HEK293 (cell line): ENCODE data around the gene ASCL5.
A peak's percentile ranks its signal among the peaks of the same experiment; 100 is the strongest.

Experiments
- CTCF ChIA-PET: fragments of 350-600 bp; formaldehyde crosslinking; extraction: SDS; loops from one replicate; lab custom pipeline; 2021; ENCODE audit warnings: antibody characterized with exemption; lab: Yijun Ruan, JAX
- POLR2A ChIA-PET: fragments of 300-600 bp; formaldehyde crosslinking; extraction: SDS; loops from one replicate; lab custom pipeline; 2020; ENCODE audit warnings: antibody characterized with exemption, inconsistent platforms; lab: Yijun Ruan, JAX
- H3K27ac ChIP-seq: fragments of 200-500 bp; sonication (Bioruptor generic); 2 replicates; pipeline ENCODE4 v1.5.1; 2014; ENCODE audit warnings: low read depth, low read length, control low read depth, inconsistent platforms; ENCODE audit errors: extremely low read depth
- H3K36me3 ChIP-seq, 2 experiments: fragments of 200-500 bp in 1 of 2; sonication (Bioruptor generic) in 1 of 2; 1 replicate in 1 of 2; 2 replicates in 1 of 2; pipeline ENCODE4 v1.5.1; 2014 to 2017; ENCODE audit warnings: inconsistent platforms in 2 of 2, low read length in 2 of 2; ENCODE audit not compliant: control insufficient read depth in 2 of 2, insufficient read depth in 1 of 2
- H3K4me1 ChIP-seq: fragments of 200-500 bp; sonication (Bioruptor generic); 2 replicates; pipeline ENCODE4 v1.5.1; 2014; ENCODE audit warnings: mild to moderate bottlenecking, low read length, inconsistent platforms; ENCODE audit not compliant: control insufficient read depth, insufficient read depth
- H3K4me3 ChIP-seq: 2 replicates; pipeline ENCODE4 v1.5.1; 2011; ENCODE audit warnings: low read depth, mild to moderate bottlenecking, control low read depth, low read length, moderate library complexity
- H3K9me3 ChIP-seq: fragments of 200-500 bp; sonication (Bioruptor generic); 2 replicates; pipeline ENCODE4 v1.5.1; 2014; ENCODE audit warnings: low read depth, low read length, inconsistent platforms; ENCODE audit not compliant: control insufficient read depth, insufficient read depth
- MYNN ChIP-seq: fragments of 450-650 bp; formaldehyde crosslinking; IDR thresholded peaks from 2 replicates; pipeline ENCODE4 v1.5.1; 2016; ENCODE audit warnings: missing biosample characterization, missing genetic modification characterization, borderline replicate concordance
- OSR2 ChIP-seq: fragments of 450-650 bp; formaldehyde crosslinking; IDR thresholded peaks from 2 replicates; pipeline ENCODE4 v1.5.1; 2016; ENCODE audit warnings: missing biosample characterization, missing genetic modification characterization
- SCRT2 ChIP-seq: fragments of 450-650 bp; formaldehyde crosslinking; IDR thresholded peaks from 2 replicates; pipeline ENCODE4 v1.5.1; 2016; ENCODE audit warnings: missing biosample characterization, missing genetic modification characterization
- ZBTB1 ChIP-seq: fragments of 450-650 bp; formaldehyde crosslinking; IDR thresholded peaks from 2 replicates; pipeline ENCODE4 v1.5.1; 2016; ENCODE audit warnings: missing biosample characterization, missing genetic modification characterization
- ZFP37 ChIP-seq: fragments of 450-650 bp; formaldehyde crosslinking; IDR thresholded peaks from 2 replicates; pipeline ENCODE4 v1.5.1; 2016; ENCODE audit warnings: missing biosample characterization, missing genetic modification characterization
- ZNF133 ChIP-seq: fragments of 450-650 bp; formaldehyde crosslinking; IDR thresholded peaks from 2 replicates; pipeline ENCODE4 v1.5.1; 2016; ENCODE audit warnings: missing biosample characterization, missing genetic modification characterization
- ZNF138 ChIP-seq: fragments of 450-650 bp; formaldehyde crosslinking; IDR thresholded peaks from 2 replicates; pipeline ENCODE4 v1.5.1; 2016; ENCODE audit warnings: missing biosample characterization, missing genetic modification characterization, borderline replicate concordance
- ZNF292 ChIP-seq: fragments of 450-650 bp; formaldehyde crosslinking; IDR thresholded peaks from 2 replicates; pipeline ENCODE4 v1.5.1; 2016; ENCODE audit warnings: low read depth, missing biosample characterization, missing genetic modification characterization, borderline replicate concordance
- ZNF302 ChIP-seq: fragments of 450-650 bp; formaldehyde crosslinking; IDR thresholded peaks from 2 replicates; pipeline ENCODE4 v1.5.1; 2016; ENCODE audit warnings: missing biosample characterization, missing genetic modification characterization, low read depth
- ZNF335 ChIP-seq: fragments of 450-650 bp; formaldehyde crosslinking; conservative IDR thresholded peaks from 2 replicates; pipeline ENCODE4 v1.5.1; 2016; ENCODE audit warnings: missing biosample characterization, missing genetic modification characterization
- ZNF350 ChIP-seq: fragments of 450-650 bp; formaldehyde crosslinking; IDR thresholded peaks from 2 replicates; pipeline ENCODE4 v1.5.0; 2017; ENCODE audit warnings: missing biosample characterization, mild to moderate bottlenecking, missing genetic modification characterization
- ZNF37A ChIP-seq: fragments of 450-650 bp; IDR thresholded peaks from 2 replicates; pipeline ENCODE4 v1.5.1; 2018; ENCODE audit warnings: missing biosample characterization, missing genetic modification characterization
- ZNF521 ChIP-seq: fragments of 450-650 bp; formaldehyde crosslinking; IDR thresholded peaks from 2 replicates; pipeline ENCODE4 v1.5.1; 2017; ENCODE audit warnings: missing biosample characterization, mild to moderate bottlenecking, missing genetic modification characterization
- ZNF701 ChIP-seq: fragments of 450-650 bp; formaldehyde crosslinking; IDR thresholded peaks from 2 replicates; pipeline ENCODE4 v1.5.1; 2016; ENCODE audit warnings: missing biosample characterization, missing genetic modification characterization
- ZNF707 ChIP-seq: fragments of 450-650 bp; formaldehyde crosslinking; IDR thresholded peaks from 2 replicates; pipeline ENCODE4 v1.5.1; 2016; ENCODE audit warnings: missing biosample characterization, missing genetic modification characterization
- ZNF747 ChIP-seq: fragments of 450-650 bp; formaldehyde crosslinking; IDR thresholded peaks from 2 replicates; pipeline ENCODE4 v1.5.1; 2016; ENCODE audit warnings: missing biosample characterization, missing genetic modification characterization
- ZNF776 ChIP-seq: fragments of 450-650 bp; formaldehyde crosslinking; IDR thresholded peaks from 2 replicates; pipeline ENCODE4 v1.5.0; 2017; ENCODE audit warnings: missing biosample characterization, missing genetic modification characterization, borderline replicate concordance
- TF ChIP-seq, protein P1 (sequence below): fragments of 450-650 bp; formaldehyde crosslinking; IDR thresholded peaks from 2 replicates; pipeline ENCODE4 v1.5.1; 2016; ENCODE audit warnings: missing biosample characterization, missing genetic modification characterization
- TF ChIP-seq, protein P2 (sequence below): fragments of 450-650 bp; formaldehyde crosslinking; IDR thresholded peaks from 2 replicates; pipeline ENCODE4 v1.5.1; 2016; ENCODE audit warnings: missing biosample characterization, missing genetic modification characterization
- TF ChIP-seq, protein P3 (sequence below): fragments of 450-650 bp; formaldehyde crosslinking; IDR thresholded peaks from 2 replicates; pipeline ENCODE4 v1.5.1; 2017; ENCODE audit warnings: missing biosample characterization, missing genetic modification characterization
- TF ChIP-seq, protein P4 (sequence below): fragments of 450-650 bp; formaldehyde crosslinking; IDR thresholded peaks from 2 replicates; pipeline ENCODE4 v1.5.1; 2016; ENCODE audit warnings: missing biosample characterization, missing genetic modification characterization
- TF ChIP-seq, protein P5 (sequence below): IDR thresholded peaks from 2 replicates; pipeline ENCODE4 v1.6.1; 2011; ENCODE audit warnings: mild to moderate bottlenecking, low read depth, low read length, borderline replicate concordance

Gene ASCL5

DNA sequence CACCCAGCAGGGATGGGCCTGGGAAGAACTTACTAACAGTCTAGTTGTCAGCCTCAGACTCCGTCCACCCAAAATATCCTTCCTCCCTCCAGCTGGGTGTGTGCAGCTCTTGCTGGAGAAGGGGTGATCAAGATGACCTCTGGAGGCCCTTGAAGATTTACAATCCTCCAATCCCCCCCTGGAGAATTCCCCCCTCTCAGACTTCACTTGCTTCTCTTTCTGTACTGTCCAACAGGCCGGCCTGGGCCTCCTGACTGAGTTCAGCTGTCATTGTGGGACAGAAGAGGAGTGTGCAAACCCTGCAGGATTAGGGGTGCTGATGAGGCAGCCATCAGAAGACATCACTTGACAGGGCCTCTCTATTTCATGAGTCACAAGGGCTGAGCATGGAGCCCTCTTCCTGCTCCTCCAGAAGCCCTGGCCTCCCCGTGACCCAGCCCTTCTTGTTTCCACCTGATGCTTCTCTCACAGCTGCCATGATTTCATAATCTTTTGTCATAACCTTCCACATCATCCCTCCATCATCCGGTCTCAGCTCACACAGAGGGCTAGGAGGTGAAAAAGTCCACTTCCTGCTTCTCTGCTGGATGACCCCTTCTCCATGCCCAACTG, 46.1 kb upstream of the ASCL5 start:
- CTCF ChIA-PET, result interaction anchor here (1.3 to 1.5 kb wide), 2 partner anchors 12 to 50 kb away, joined by 3 to 5 read pairs; no protein-coding TSS in a partner anchor
- H3K36me3 ChIP-seq, result no peaks in the 10 kb centered on the region
- H3K27ac ChIP-seq, result no peak overlapping the region
- H3K9me3 ChIP-seq, result no peaks in the 10 kb centered on the region
- H3K4me1 ChIP-seq, result no peaks in the 10 kb centered on the region
- no peak for TF ChIP-seq ZNF701 (tag by site-specific recombination)
- TF ChIP-seq ZBTB1 (tag by site-specific recombination), result no peak
- TF ChIP-seq SCRT2, result peak; percentile 74
- TF ChIP-seq OSR2 (tag by site-specific recombination), result peak; percentile 49
- POLR2A ChIA-PET, result no interaction called here
- H3K4me3 ChIP-seq, result no peak overlapping the region

DNA sequence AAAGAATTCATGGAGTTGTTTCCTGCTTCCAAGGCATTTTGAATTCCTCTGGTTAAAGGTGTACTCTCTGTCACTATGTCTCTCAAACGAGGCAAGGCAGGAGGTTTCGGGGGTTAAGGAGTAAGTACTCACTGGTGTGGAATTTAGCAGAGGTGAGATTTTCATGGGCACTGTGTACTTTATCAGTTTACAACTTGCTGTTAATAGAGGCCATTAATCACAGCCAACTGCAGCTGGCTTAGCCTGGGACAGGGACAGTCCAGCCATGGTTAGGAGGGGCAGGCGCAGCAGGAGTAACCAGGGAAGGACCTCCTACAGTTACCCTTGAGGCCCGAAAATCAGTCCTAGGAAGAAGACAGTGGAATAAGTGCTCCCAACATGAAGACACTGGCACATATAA, 45.3 kb upstream of the ASCL5 start:
- H3K36me3 ChIP-seq, result no peaks in the 10 kb centered on the region
- POLR2A ChIA-PET, result interaction anchor here (0.6 to 1.9 kb wide), 2 partner anchors 24 to 65 kb away, joined by 6 to 10 read pairs; no protein-coding TSS in a partner anchor
- H3K4me1 ChIP-seq, result no peaks in the 10 kb centered on the region
- H3K27ac ChIP-seq, result no peak overlapping the region
- CTCF ChIA-PET, result interaction anchor here (0.8 to 1.3 kb wide), 2 partner anchors 13 to 22 kb away, joined by 3 read pairs; no protein-coding TSS in a partner anchor
- TF ChIP-seq ZNF302 (tag by site-specific recombination), result no peak
- TF ChIP-seq, protein P1, sequence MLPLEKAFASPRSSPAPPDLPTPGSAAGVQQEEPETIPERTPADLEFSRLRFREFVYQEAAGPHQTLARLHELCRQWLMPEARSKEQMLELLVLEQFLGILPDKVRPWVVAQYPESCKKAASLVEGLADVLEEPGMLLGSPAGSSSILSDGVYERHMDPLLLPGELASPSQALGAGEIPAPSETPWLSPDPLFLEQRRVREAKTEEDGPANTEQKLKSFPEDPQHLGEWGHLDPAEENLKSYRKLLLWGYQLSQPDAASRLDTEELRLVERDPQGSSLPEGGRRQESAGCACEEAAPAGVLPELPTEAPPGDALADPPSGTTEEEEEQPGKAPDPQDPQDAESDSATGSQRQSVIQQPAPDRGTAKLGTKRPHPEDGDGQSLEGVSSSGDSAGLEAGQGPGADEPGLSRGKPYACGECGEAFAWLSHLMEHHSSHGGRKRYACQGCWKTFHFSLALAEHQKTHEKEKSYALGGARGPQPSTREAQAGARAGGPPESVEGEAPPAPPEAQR, result no peak
- TF ChIP-seq, protein P2, sequence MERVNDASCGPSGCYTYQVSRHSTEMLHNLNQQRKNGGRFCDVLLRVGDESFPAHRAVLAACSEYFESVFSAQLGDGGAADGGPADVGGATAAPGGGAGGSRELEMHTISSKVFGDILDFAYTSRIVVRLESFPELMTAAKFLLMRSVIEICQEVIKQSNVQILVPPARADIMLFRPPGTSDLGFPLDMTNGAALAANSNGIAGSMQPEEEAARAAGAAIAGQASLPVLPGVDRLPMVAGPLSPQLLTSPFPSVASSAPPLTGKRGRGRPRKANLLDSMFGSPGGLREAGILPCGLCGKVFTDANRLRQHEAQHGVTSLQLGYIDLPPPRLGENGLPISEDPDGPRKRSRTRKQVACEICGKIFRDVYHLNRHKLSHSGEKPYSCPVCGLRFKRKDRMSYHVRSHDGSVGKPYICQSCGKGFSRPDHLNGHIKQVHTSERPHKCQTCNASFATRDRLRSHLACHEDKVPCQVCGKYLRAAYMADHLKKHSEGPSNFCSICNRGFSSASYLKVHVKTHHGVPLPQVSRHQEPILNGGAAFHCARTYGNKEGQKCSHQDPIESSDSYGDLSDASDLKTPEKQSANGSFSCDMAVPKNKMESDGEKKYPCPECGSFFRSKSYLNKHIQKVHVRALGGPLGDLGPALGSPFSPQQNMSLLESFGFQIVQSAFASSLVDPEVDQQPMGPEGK (tag by site-specific recombination), result no peak
- TF ChIP-seq, protein P3, sequence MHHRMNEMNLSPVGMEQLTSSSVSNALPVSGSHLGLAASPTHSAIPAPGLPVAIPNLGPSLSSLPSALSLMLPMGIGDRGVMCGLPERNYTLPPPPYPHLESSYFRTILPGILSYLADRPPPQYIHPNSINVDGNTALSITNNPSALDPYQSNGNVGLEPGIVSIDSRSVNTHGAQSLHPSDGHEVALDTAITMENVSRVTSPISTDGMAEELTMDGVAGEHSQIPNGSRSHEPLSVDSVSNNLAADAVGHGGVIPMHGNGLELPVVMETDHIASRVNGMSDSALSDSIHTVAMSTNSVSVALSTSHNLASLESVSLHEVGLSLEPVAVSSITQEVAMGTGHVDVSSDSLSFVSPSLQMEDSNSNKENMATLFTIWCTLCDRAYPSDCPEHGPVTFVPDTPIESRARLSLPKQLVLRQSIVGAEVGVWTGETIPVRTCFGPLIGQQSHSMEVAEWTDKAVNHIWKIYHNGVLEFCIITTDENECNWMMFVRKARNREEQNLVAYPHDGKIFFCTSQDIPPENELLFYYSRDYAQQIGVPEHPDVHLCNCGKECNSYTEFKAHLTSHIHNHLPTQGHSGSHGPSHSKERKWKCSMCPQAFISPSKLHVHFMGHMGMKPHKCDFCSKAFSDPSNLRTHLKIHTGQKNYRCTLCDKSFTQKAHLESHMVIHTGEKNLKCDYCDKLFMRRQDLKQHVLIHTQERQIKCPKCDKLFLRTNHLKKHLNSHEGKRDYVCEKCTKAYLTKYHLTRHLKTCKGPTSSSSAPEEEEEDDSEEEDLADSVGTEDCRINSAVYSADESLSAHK (tag by site-specific recombination), result no peak
- no peak for TF ChIP-seq ZNF133
- TF ChIP-seq, protein P4, sequence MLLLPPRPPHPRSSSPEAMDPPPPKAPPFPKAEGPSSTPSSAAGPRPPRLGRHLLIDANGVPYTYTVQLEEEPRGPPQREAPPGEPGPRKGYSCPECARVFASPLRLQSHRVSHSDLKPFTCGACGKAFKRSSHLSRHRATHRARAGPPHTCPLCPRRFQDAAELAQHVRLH, result no peak
- no peak for TF ChIP-seq ZNF747 (tag by site-specific recombination)
- no peak for TF ChIP-seq ZNF776 (tag by site-specific recombination)
- no peak for TF ChIP-seq ZNF37A (tag by site-specific recombination)
- no peak for TF ChIP-seq MYNN (tag by site-specific recombination)
- TF ChIP-seq ZNF292, result no peak
- TF ChIP-seq ZNF350 (tag by site-specific recombination), result no peak
- no peak for TF ChIP-seq ZNF138 (tag by site-specific recombination)
- TF ChIP-seq, protein P5, sequence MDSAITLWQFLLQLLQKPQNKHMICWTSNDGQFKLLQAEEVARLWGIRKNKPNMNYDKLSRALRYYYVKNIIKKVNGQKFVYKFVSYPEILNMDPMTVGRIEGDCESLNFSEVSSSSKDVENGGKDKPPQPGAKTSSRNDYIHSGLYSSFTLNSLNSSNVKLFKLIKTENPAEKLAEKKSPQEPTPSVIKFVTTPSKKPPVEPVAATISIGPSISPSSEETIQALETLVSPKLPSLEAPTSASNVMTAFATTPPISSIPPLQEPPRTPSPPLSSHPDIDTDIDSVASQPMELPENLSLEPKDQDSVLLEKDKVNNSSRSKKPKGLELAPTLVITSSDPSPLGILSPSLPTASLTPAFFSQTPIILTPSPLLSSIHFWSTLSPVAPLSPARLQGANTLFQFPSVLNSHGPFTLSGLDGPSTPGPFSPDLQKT, result no peak
- TF ChIP-seq ZNF521 (tag by site-specific recombination), result no peak
- TF ChIP-seq ZNF707, result no peak
- no peak for TF ChIP-seq ZFP37 (tag by site-specific recombination)
- no peak for TF ChIP-seq ZNF335 (tag by site-specific recombination)
- no peak overlapping the region for H3K4me3 ChIP-seq
- H3K9me3 ChIP-seq, result no peaks in the 10 kb centered on the region
